PFSK-1 (cell line): Measurements from ENCODE around the gene C3.

Experiments used
- SIN3A ChIP-seq: IDR thresholded peaks from 2 replicates; pipeline ENCODE4 v1.6.1; 2012; ENCODE audit warnings: mild to moderate bottlenecking, low read length, moderate library complexity, borderline replicate concordance; ENCODE audit not compliant: insufficient read depth
- TF ChIP-seq, protein P1 (sequence below), 2 experiments: IDR thresholded peaks; 2 replicates each; pipeline versions ENCODE4 v1.6.1 to v1.8.0; 2011 to 2012; ENCODE audit warnings: low read depth in 2 of 2, low read length in 2 of 2, control low read depth in 1 of 2, inconsistent platforms in 1 of 2, mild to moderate bottlenecking in 1 of 2, moderate library complexity in 1 of 2; ENCODE audit not compliant: insufficient read depth in 1 of 2

DNA sequence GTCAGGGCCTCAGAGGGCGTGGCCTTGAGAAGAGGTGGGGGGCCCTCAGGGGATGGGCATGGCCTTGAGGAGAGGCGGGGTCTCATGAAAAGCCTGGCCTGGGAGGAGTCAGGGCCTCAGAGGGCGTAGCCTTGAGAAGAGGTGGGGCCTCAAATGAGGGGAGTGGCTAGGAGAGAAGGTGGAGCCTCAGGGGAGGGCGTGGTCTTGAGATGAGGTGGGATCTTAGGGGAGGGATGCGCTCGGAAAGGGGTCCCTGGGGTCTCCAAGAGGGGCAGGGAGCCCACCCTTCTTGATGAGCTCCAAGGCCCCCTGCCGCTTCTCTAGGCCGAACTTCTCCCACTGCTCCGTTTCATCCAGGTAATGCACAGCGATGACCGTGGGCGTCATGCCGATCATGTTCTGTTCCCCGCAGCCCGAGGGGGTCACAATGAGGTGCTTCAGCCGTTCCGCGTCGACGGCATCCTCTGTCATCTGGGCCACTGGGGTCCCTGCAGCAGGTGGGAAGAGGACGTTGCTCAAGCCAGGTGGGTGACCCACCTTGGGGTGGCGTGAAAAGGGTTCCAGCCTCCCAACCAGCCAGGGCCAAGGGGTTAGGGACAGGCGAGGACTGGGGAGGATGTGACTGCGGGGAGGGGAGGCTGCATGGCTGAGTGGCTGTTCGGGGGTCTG lies 26.2 kb downstream of the C3 start:
- TF ChIP-seq SIN3A: no peak
- TF ChIP-seq, protein P1, sequence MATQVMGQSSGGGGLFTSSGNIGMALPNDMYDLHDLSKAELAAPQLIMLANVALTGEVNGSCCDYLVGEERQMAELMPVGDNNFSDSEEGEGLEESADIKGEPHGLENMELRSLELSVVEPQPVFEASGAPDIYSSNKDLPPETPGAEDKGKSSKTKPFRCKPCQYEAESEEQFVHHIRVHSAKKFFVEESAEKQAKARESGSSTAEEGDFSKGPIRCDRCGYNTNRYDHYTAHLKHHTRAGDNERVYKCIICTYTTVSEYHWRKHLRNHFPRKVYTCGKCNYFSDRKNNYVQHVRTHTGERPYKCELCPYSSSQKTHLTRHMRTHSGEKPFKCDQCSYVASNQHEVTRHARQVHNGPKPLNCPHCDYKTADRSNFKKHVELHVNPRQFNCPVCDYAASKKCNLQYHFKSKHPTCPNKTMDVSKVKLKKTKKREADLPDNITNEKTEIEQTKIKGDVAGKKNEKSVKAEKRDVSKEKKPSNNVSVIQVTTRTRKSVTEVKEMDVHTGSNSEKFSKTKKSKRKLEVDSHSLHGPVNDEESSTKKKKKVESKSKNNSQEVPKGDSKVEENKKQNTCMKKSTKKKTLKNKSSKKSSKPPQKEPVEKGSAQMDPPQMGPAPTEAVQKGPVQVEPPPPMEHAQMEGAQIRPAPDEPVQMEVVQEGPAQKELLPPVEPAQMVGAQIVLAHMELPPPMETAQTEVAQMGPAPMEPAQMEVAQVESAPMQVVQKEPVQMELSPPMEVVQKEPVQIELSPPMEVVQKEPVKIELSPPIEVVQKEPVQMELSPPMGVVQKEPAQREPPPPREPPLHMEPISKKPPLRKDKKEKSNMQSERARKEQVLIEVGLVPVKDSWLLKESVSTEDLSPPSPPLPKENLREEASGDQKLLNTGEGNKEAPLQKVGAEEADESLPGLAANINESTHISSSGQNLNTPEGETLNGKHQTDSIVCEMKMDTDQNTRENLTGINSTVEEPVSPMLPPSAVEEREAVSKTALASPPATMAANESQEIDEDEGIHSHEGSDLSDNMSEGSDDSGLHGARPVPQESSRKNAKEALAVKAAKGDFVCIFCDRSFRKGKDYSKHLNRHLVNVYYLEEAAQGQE (IDR thresholded peaks at IDR 0.05; ENCODE audit: insufficient read depth in 1 of 2, low read depth in 2 of 2, low read length in 2 of 2): no peak
